ENCODE results near the gene TGDS.
"Not testable (repeated sequence)": the region's sequence is repeated elsewhere in the genome, so short reads cannot be mapped to it uniquely, and the experiment has no call there.

TGDS gene

GRCh38 chr13:94542917-94543316, 53.0 kb downstream of the TGDS start:
- H3K27me3 Mint-ChIP-seq: peaks cover 13% of the 10 kb centered on the region
- H3K4me1 Mint-ChIP-seq: peaks cover 1% of the 10 kb centered on the region
- DNase-seq (ENCODE audit: low spot score in 2 of 2): no peak
- H3K27ac Mint-ChIP-seq (ENCODE audit: low read depth): peak overlapping the region; percentile 26
- H3K36me3 Mint-ChIP-seq (ENCODE audit: insufficient read depth): peaks cover 2% of the 10 kb centered on the region
- no peak overlapping the region for H3K4me3 Mint-ChIP-seq
- no peaks in the 10 kb centered on the region for H3K9me3 Mint-ChIP-seq
- ATAC-seq (replicated peaks; ENCODE audit: extremely low read depth, poor library complexity, severe bottlenecking): no peak

GRCh38 chr13:94537740-94538630, 58.0 kb downstream of the TGDS start:
- no peaks in the 10 kb centered on the region for H3K9me3 Mint-ChIP-seq
- H3K4me1 Mint-ChIP-seq: no peaks in the 10 kb centered on the region
- H3K27me3 Mint-ChIP-seq: peaks cover 28% of the 10 kb centered on the region
- H3K36me3 Mint-ChIP-seq (ENCODE audit: insufficient read depth): no peaks in the 10 kb centered on the region
- ATAC-seq (replicated peaks; ENCODE audit: extremely low read depth, poor library complexity, severe bottlenecking) (no peak), DNase-seq (ENCODE audit: low spot score in 2 of 2) (no peak)
- no peak overlapping the region for H3K4me3 Mint-ChIP-seq
- no peak overlapping the region for H3K27ac Mint-ChIP-seq (ENCODE audit: low read depth)

- no peak overlapping the region for H3K27ac Mint-ChIP-seq (ENCODE audit: low read depth)
- H3K4me3 Mint-ChIP-seq: no peak overlapping the region
- no peaks in the 10 kb centered on the region for H3K9me3 Mint-ChIP-seq
- no peaks in the 10 kb centered on the region for H3K36me3 Mint-ChIP-seq (ENCODE audit: insufficient read depth)
- no peak for ATAC-seq (replicated peaks; ENCODE audit: extremely low read depth, poor library complexity, severe bottlenecking)
- DNase-seq (ENCODE audit: low spot score in 2 of 2): no peak
- no peaks in the 10 kb centered on the region for H3K4me1 Mint-ChIP-seq
- H3K27me3 Mint-ChIP-seq: peaks cover 40% of the 10 kb centered on the region
These were observed 60.2 kb downstream of the TGDS start for GRCh38 chr13:94535775-94536174.

- H3K4me3 Mint-ChIP-seq: no peak overlapping the region
- no peaks in the 10 kb centered on the region for H3K4me1 Mint-ChIP-seq
- no peak for DNase-seq (ENCODE audit: low spot score in 2 of 2)
- peaks cover 46% of the 10 kb centered on the region for H3K27me3 Mint-ChIP-seq
- no peaks in the 10 kb centered on the region for H3K9me3 Mint-ChIP-seq
- H3K27ac Mint-ChIP-seq (ENCODE audit: low read depth): no peak overlapping the region
- no peaks in the 10 kb centered on the region for H3K36me3 Mint-ChIP-seq (ENCODE audit: insufficient read depth)
- ATAC-seq (replicated peaks; ENCODE audit: extremely low read depth, poor library complexity, severe bottlenecking): no peak
These were observed 60.7 kb downstream of the TGDS start for GRCh38 chr13:94535231-94535630.

GRCh38 chr13:94534166-94534565, 61.8 kb downstream of the TGDS start:
- Mint-ChIP-seq H3K36me3 (ENCODE audit: insufficient read depth) (no peaks in the 10 kb centered on the region), H3K27me3 (peaks cover 56% of the 10 kb centered on the region), H3K4me3 (no peak overlapping the region), H3K4me1 (no peaks in the 10 kb centered on the region), H3K27ac (ENCODE audit: low read depth) (no peak overlapping the region), H3K9me3 (peaks cover 4% of the 10 kb centered on the region)
- no peak for DNase-seq (ENCODE audit: low spot score in 2 of 2)
- no peak for ATAC-seq (replicated peaks; ENCODE audit: extremely low read depth, poor library complexity, severe bottlenecking)

- DNase-seq (ENCODE audit: low spot score in 2 of 2); H3K27ac Mint-ChIP-seq (ENCODE audit: low read depth); H3K4me3 Mint-ChIP-seq; H3K4me1 Mint-ChIP-seq; ATAC-seq (replicated peaks; ENCODE audit: extremely low read depth, poor library complexity, severe bottlenecking); H3K9me3 Mint-ChIP-seq; H3K36me3 Mint-ChIP-seq (ENCODE audit: insufficient read depth): not testable (repeated sequence)
- peaks cover 56% of the 10 kb centered on the region for H3K27me3 Mint-ChIP-seq
These were observed 63.7 kb downstream of the TGDS start for GRCh38 chr13:94532278-94532677.

GRCh38 chr13:94526956-94527355, 69.0 kb downstream of the TGDS start:
- H3K36me3 Mint-ChIP-seq (ENCODE audit: insufficient read depth); H3K27ac Mint-ChIP-seq (ENCODE audit: low read depth): not testable (repeated sequence)

GRCh38 chr13:94525781-94526180, 70.2 kb downstream of the TGDS start:
- no peak overlapping the region for H3K4me3 Mint-ChIP-seq
- ATAC-seq (replicated peaks; ENCODE audit: extremely low read depth, poor library complexity, severe bottlenecking): no peak
- H3K36me3 Mint-ChIP-seq (ENCODE audit: insufficient read depth): no peaks in the 10 kb centered on the region
- no peaks in the 10 kb centered on the region for H3K4me1 Mint-ChIP-seq
- H3K9me3 Mint-ChIP-seq: peaks cover 9% of the 10 kb centered on the region
- H3K27me3 Mint-ChIP-seq: peaks cover 36% of the 10 kb centered on the region
- no peak overlapping the region for H3K27ac Mint-ChIP-seq (ENCODE audit: low read depth)
- DNase-seq (ENCODE audit: low spot score in 2 of 2): no peak

More at GRCh38 chr13:94526956-94527355, 69.0 kb downstream of the TGDS start:
- H3K4me1 Mint-ChIP-seq; ATAC-seq (replicated peaks; ENCODE audit: extremely low read depth, poor library complexity, severe bottlenecking); H3K4me3 Mint-ChIP-seq; DNase-seq (ENCODE audit: low spot score in 2 of 2); H3K9me3 Mint-ChIP-seq: not testable (repeated sequence)
- peaks cover 48% of the 10 kb centered on the region for H3K27me3 Mint-ChIP-seq

GRCh38 chr13:94524407-94524806, 71.5 kb downstream of the TGDS start:
- Mint-ChIP-seq H3K27ac (ENCODE audit: low read depth) (no peak overlapping the region), H3K36me3 (ENCODE audit: insufficient read depth) (no peaks in the 10 kb centered on the region), H3K27me3 (peaks cover 22% of the 10 kb centered on the region), H3K4me3 (no peak overlapping the region), H3K4me1 (no peaks in the 10 kb centered on the region), H3K9me3 (peaks cover 8% of the 10 kb centered on the region)
- no peak for ATAC-seq (replicated peaks; ENCODE audit: extremely low read depth, poor library complexity, severe bottlenecking)
- no peak for DNase-seq (ENCODE audit: low spot score in 2 of 2)

Data from central memory CD8-positive, alpha-beta T cell (primary cell).